Stomach (tissue), 9 donors: ENCODE measurements around the gene UGT1A5. TPM values are rescaled to one million over a fixed set of nuclear protein-coding genes. Genes with fewer than 3 reads are reported as not detected.
"Not testable (repeated sequence)": the region's sequence is repeated elsewhere in the genome, so short reads cannot be mapped to it uniquely, and the experiment has no call there.

Experiments
- DNase-seq, 2 donors: peaks; one replicate each; pipeline versions ENCODE4 v3.0.0 to v3.0.0-alpha.2; 2013 to 2019
- H3K27ac ChIP-seq, 5 donors: fragments of 200-600 bp in 4 of 5; sonication (generic) in 4 of 5; one replicate each; pipeline ENCODE4 v1.5.1; 2013 to 2019; ENCODE audit warnings: mild to moderate bottlenecking in 1 of 5, moderate library complexity in 1 of 5
- H3K27me3 ChIP-seq, 3 donors: fragments of 200-600 bp; sonication (generic); one replicate each; pipeline ENCODE4 v1.5.1; 2017 to 2019; ENCODE audit warnings: mixed run types in 1 of 3
- H3K36me3 ChIP-seq, 4 donors: fragments of 200-600 bp; sonication (generic); 1 replicate in 3 of 4; 2 replicates in 1 of 4; pipeline ENCODE4 v1.5.1; 2016 to 2019
- H3K4me1 ChIP-seq, 4 donors: fragments of 200-600 bp; sonication (generic); one replicate each; pipeline ENCODE4 v1.5.1; 2016 to 2019
- H3K4me3 ChIP-seq, 4 donors: fragments of 200-600 bp; sonication (generic) in 3 of 4; one replicate each; pipeline ENCODE4 v1.5.1; 2016 to 2019; ENCODE audit warnings: mild to moderate bottlenecking in 1 of 4
- H3K9me3 ChIP-seq, 4 donors: fragments of 200-600 bp; sonication (generic); one replicate each; pipeline ENCODE4 v1.5.1; 2016 to 2019
- CTCF ChIP-seq, 7 experiments: fragments of 450-650 bp in 4 of 7; fragments of 200-600 bp in 3 of 7; sonication (generic) in 3 of 7; IDR thresholded peaks; one replicate each; pipeline ENCODE4 v1.5.1; 2016 to 2019; ENCODE audit warnings: antibody characterized with exemption in 7 of 7, control low read depth in 2 of 7, mild to moderate bottlenecking in 1 of 7
- EP300 ChIP-seq: sonication (generic); formaldehyde crosslinking; IDR thresholded peaks from one replicate; pipeline ENCODE4 v1.6.1; 2017; ENCODE audit warnings: antibody characterized with exemption
- POLR2A ChIP-seq, 4 donors: fragments of 450-650 bp; IDR thresholded peaks; one replicate each; pipeline ENCODE4 v1.6.1; 2016; ENCODE audit warnings: antibody characterized with exemption in 4 of 4, control low read depth in 2 of 4, mild to moderate bottlenecking in 1 of 4, moderate library complexity in 1 of 4
- POLR2AphosphoS5 ChIP-seq, 3 donors: sonication (generic); formaldehyde crosslinking; IDR thresholded peaks; one replicate each; pipeline ENCODE4 v1.6.1; 2016; ENCODE audit warnings: antibody characterized with exemption in 3 of 3
- WGBS, 5 donors: extraction: QIAGEN DNeasy Blood & Tissue Kit in 3 of 5; methylation state at CpG; one replicate each; pipeline versions ENCODE4 v1.1.5 to v1.1.7; 2013 to 2018; 5-methylcytosine and 5-hydroxymethylcytosine counted together
- intact Hi-C: fragments of 100-400 bp; cut with DNase I; formaldehyde crosslinking; loops from one replicate; pipeline ENCODE4 v1.15.1; 2023; ENCODE audit warnings: low total_unique reads
- polyA plus RNA-seq, 3 donors: library from polyadenylated mRNA; stranded (reverse); fragments of 200-250 nt; gene quantifications; one replicate each; pipeline ENCODE4 v1.2.3, GENCODE V29; 2013
- total RNA-seq, 5 donors: library from RNA; depleted of rRNA; stranded (reverse); fragments of >200 nt; gene quantifications; one replicate each; pipeline versions ENCODE4 v1.1.0 to v1.2.3, GENCODE V29; 2014 to 2016
- donor health status: healthy with polysubstance abuse.
- donor health status: Bipolar disorder and iron deficiency.
- donor health status: healthy.

Gene UGT1A5
- total and polyA plus RNA-seq, 8 donors, result 0.37 to 13.0 (median 1.7) TPM; not detected in 5

DNA sequence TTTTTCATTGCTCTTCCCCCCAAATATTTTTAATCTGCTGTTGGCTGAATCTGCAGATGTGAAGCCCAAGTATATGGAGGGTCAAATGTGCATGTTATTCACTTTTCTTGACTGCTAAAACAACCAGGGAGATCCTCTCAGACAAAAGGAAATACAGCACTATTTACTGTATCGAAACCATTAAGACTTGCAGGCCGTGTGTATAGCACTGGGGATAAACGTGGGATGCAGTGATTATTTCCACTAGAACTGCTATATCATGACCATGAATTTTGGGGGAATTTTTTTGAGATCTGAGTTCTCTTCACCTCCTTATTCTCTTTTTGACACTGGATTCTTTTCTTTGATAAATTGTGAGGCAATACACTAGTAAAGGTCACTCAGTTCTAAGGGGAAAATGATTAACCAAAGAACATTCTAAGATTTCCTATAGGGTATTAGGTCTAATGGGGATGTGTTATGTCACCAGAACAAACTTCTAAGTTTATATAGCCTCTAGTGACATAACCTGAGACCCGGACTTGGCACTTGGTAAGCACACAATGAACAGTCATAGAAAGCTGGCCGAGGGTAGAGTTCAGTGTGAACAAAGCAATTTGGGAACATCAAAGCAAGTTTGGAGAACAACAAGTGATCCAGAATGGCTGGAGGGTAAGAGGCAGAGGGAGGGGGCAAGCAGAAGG, 32.5 kb downstream of the UGT1A5 start:
- H3K4me1 ChIP-seq, result peaks cover 0 to 3% (median 0%) of the 10 kb centered on the region in 4 donors
- no peaks in the 10 kb centered on the region for H3K27me3 ChIP-seq
- TF ChIP-seq POLR2AphosphoS5 (IDR thresholded peaks at IDR 0.05), result no peak
- no peaks in the 10 kb centered on the region for H3K36me3 ChIP-seq
- WGBS, 5 donors, result 45 to 62% (median 51%) methylated on average over 5 of the region's 5 CpGs
- H3K4me3 ChIP-seq, result no peak overlapping the region
- intact Hi-C loops, result no loop called here
- peak in 1 of 2 donors; percentile 24 for DNase-seq
- H3K27ac ChIP-seq, result no peak overlapping the region
- H3K9me3 ChIP-seq, result peaks cover 0 to 4% (median 2%) of the 10 kb centered on the region in 4 donors

DNA sequence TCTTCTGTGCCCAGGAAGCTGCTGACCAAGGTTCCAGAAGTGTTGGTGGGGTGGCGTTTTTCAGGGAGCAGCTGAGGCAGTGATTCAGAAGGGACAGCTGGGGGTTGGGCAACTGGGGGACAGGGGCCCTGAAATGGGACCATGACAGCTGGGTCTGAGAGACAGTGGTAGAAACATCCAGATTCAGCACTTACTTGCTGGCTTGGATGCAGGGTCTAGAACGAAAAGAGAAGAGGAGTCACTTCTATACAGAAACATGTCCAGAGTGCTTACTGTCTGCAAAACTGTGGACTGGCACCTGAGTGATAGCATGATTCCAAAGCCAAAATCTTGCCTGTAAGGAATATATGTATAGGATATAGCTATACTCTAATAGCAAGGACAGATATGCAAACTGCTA, 33.1 kb downstream of the UGT1A5 start:
- H3K4me3 ChIP-seq, H3K36me3 ChIP-seq, H3K27me3 ChIP-seq, H3K4me1 ChIP-seq, DNase-seq, intact Hi-C loops, H3K9me3 ChIP-seq, H3K27ac ChIP-seq: not testable (repeated sequence)
- WGBS, 5 donors, result 80 to 93% (median 81%) methylated on average over 2 of the region's 2 CpGs

DNA sequence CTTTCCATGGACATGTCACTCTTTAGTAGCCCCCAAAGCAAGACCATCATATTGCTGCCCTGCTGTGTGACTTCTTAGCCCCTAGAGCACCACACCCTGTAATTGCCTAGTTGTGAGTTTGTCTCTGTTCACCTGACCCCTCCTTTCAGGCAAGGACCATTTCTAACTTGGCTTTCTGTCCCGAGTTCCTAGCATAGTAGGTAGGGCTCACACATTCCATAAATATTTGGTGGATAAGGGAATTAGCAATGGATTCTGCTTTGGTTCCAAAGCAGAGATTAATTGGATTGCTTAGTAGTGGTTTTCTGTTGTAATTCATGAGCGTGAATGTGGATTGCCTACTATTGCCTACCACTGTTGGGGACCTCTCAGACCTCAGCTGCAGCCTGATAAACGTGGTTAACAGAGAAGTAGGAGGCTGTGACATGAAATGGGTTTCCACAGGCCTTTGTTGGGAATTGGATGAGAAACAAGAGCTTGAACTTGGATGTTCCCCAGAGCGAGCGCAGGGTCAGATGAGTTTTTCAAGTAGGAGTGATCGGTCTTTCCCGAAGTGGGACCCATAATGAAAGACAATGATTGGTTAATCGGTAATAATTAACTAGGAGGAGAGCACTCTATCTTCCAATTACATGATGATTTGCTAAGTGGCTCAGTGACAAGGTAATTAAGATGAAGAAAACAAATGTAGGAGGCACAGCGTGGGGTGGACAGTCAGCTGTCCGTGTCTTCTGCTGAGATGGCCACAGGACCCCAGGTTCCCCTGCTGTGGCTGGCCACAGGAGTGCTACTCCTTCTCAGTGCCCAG, 34.0 kb downstream of the UGT1A5 start:
- Histone ChIP-seq H3K4me3 (no peak overlapping the region), H3K27ac (no peak overlapping the region), H3K9me3 (peaks cover 0 to 17% (median 12%) of the 10 kb centered on the region in 4 donors), H3K4me1 (peaks cover 0 to 3% (median 0%) of the 10 kb centered on the region in 4 donors), H3K36me3 (no peaks in the 10 kb centered on the region), H3K27me3 (no peaks in the 10 kb centered on the region)
- TF ChIP-seq POLR2AphosphoS5 (IDR thresholded peaks at IDR 0.05), result no peak
- TF ChIP-seq EP300, result no peak
- TF ChIP-seq CTCF (IDR thresholded peaks at IDR 0.05), result no peak
- TF ChIP-seq POLR2A (IDR thresholded peaks at IDR 0.05), result no peak
- WGBS, 5 donors, result 75 to 83% (median 78%) methylated on average over 10 of the region's 10 CpGs
- intact Hi-C loops, result no loop called here
- DNase-seq, result no peak

- WGBS, 5 donors, result 86 to 98% (median 94%) methylated on average over 2 to 6 of the region's 6 CpGs
- intact Hi-C loops, result no loop called here
- H3K27ac ChIP-seq, result no peak overlapping the region
- no peak for DNase-seq
- no peaks in the 10 kb centered on the region for H3K27me3 ChIP-seq
- H3K36me3 ChIP-seq, result no peaks in the 10 kb centered on the region
- no peak overlapping the region for H3K4me3 ChIP-seq
- no peak for TF ChIP-seq CTCF (IDR thresholded peaks at IDR 0.05)
- no peak for TF ChIP-seq EP300
- no peak for TF ChIP-seq POLR2AphosphoS5 (IDR thresholded peaks at IDR 0.05)
- no peak for TF ChIP-seq POLR2A (IDR thresholded peaks at IDR 0.05)
- peaks cover 0 to 17% (median 12%) of the 10 kb centered on the region in 4 donors for H3K9me3 ChIP-seq
- H3K4me1 ChIP-seq, result peaks cover 0 to 3% (median 0%) of the 10 kb centered on the region in 4 donors
These were observed 34.5 kb downstream of the UGT1A5 start for GRCh38 chr2:233747283-233747544.

- H3K27ac ChIP-seq, H3K4me1 ChIP-seq, intact Hi-C loops, DNase-seq, H3K27me3 ChIP-seq, H3K36me3 ChIP-seq, H3K4me3 ChIP-seq: not testable (repeated sequence)
- WGBS, 5 donors, result 78 to 90% (median 88%) methylated on average over 2 of the region's 2 CpGs
- H3K9me3 ChIP-seq, result peaks cover 0 to 17% (median 12%) of the 10 kb centered on the region in 4 donors
These were observed 38.0 kb downstream of the UGT1A5 start for GRCh38 chr2:233750689-233751088.

DNA sequence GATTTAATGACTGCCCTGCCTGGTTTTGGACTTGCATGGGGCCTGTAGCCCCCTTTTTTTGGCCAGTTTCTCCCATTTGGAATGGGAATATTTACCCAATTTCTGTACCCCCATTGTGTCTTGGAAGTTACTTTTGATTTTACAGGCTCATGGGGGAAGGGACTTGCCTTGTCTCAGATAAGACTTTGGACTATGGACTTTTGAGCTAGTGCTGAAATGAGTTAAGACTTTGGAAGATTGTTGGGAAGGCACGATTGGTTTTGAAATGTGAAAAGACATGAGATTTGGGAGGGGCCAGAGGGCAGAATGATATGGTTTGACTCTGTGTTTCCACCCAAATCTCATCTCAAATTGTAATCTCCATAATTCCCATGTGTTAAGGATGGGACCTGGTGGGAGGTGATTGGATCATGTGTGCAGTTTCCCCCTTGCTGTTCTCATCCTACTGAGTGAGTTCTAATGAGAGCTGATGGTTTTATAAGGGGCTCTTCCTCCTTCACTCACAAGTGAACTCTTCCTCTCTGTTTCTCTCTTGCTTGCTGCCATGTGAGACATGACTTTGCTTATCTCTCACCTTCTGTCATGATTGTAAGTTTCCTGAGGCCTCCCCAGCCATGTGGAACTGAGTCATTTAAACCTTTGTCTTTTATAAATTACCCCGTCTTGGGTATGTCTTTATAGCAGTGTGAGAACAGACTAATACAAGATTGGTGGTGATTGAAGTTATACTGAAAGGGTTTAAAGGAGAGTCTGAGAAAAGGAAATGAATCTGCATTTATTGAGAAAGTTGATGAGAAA, 38.7 kb downstream of the UGT1A5 start:
- DNase-seq, H3K36me3 ChIP-seq, H3K27me3 ChIP-seq, H3K4me1 ChIP-seq, H3K27ac ChIP-seq, intact Hi-C loops, H3K4me3 ChIP-seq: not testable (repeated sequence)
- 60 to 71% (median 61%) methylated on average over 2 of the region's 2 CpGs for WGBS, 5 donors
- peaks cover 0 to 17% (median 12%) of the 10 kb centered on the region in 4 donors for H3K9me3 ChIP-seq
